GM12891 (cell line): ENCODE results near the gene NEUROG3.

ENCODE experiments used
- PAX5 ChIP-seq: IDR thresholded peaks from 2 replicates; pipeline ENCODE4 v1.6.1; 2011; ENCODE audit warnings: low read length, moderate library complexity, mild to moderate bottlenecking; ENCODE audit not compliant: insufficient read depth, severe bottlenecking
- POLR2A ChIP-seq: IDR thresholded peaks from 2 replicates; pipeline ENCODE4 v1.6.1; 2011; ENCODE audit warnings: low read depth, low read length, control low read depth
- POLR2AphosphoS5 ChIP-seq: IDR thresholded peaks from 2 replicates; pipeline ENCODE4 v1.6.1; 2011; ENCODE audit warnings: low read depth, low read length, control low read depth
- POU2F2 ChIP-seq: IDR thresholded peaks from 2 replicates; pipeline ENCODE4 v1.6.1; 2011; ENCODE audit warnings: low read depth, mild to moderate bottlenecking, control low read depth, low read length, moderate library complexity
- SPI1 ChIP-seq: IDR thresholded peaks from 2 replicates; pipeline ENCODE4 v1.6.1; 2011; ENCODE audit warnings: low read depth, low read length, control low read depth
- TAF1 ChIP-seq: IDR thresholded peaks from 2 replicates; pipeline ENCODE4 v1.6.1; 2011; ENCODE audit warnings: low read depth, low read length, control low read depth

DNA sequence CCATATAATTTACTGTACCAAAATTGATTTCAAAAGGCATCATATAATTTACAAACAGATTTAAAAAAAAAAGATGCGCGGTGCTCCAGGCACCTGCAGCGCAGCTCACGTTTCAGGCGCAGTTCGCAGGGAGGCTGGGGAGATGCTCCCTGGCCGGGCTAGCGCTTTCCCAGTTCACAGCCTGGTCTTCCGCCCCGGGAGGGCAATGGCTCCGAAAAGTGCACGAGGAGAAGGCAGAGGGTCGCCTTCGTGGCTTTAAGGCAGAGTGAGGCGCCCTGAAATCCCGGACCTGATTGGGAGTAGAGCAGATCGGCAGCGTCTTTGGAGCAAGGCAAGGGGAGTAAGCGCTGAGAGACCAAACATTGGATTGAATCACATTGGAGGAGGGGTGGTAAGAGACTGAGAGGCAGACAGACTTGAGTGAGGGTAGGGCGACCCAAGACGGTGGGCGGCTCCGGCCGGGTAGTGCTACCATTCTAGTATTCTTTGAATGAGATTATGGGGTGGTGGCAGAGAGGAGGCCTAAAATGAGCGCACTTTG, 1.5 kb downstream of the NEUROG3 start:
- no peak for TF ChIP-seq POLR2AphosphoS5
- TF ChIP-seq POLR2A: no peak
- no peak for TF ChIP-seq TAF1
- TF ChIP-seq PAX5: no peak
- no peak for TF ChIP-seq SPI1
- no peak for TF ChIP-seq POU2F2
